ENCODE results near the gene NBDY.

DNA sequence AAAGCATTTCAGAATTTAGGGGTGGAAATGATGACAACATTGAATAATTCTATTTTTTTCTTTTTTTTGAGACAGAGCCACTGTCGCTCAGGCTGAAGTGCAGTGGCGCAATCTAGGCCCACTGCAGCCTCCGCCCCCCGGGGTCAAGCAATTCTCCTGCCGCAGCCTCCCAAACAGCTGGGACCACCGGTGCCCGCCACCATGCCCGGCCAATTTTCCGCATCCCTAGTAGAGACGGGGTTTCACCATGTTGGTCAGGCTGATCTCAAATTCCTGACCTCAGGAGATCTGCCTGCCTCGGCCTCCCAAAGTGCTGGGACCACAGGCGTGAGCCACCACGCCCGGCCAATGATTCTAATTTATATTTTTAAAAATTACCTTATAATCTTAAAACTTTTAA, 7.2 kb downstream of the NBDY start:
- TF ChIP-seq EZH2 (IDR thresholded peaks at IDR 0.05) = no peak
- no peak for TF ChIP-seq FOXP2 (optimal IDR thresholded peaks at IDR 0.05; ENCODE audit: control extremely low read depth, extremely low read length, insufficient read depth)

Measured in SK-N-MC (cell line).